ENCODE measurements around the gene CTAGE1.
"Not testable (repeated sequence)": the region's sequence is repeated elsewhere in the genome, so short reads cannot be mapped to it uniquely, and the experiment has no call there.

The CTAGE1 gene

DNA sequence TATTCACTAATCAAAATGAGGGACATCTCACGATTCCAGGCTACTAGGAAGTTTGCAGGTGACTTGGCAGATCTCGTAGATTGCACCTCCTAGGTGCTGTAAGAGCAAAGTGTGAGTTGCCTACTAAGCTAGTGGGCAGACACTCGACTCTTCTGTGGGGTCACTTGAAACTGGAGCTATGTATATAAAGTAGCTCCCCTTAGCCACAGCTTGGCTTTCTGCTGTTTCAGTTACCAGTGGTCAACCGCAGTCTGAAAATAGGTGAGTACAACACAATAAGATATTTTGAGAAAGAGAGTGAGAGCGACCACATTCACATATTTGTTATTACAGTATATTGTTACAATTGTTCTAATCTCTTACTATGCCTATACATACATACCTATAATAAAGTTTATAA is 23.3 kb downstream of the CTAGE1 start:
- TF ChIP-seq, protein P1, sequence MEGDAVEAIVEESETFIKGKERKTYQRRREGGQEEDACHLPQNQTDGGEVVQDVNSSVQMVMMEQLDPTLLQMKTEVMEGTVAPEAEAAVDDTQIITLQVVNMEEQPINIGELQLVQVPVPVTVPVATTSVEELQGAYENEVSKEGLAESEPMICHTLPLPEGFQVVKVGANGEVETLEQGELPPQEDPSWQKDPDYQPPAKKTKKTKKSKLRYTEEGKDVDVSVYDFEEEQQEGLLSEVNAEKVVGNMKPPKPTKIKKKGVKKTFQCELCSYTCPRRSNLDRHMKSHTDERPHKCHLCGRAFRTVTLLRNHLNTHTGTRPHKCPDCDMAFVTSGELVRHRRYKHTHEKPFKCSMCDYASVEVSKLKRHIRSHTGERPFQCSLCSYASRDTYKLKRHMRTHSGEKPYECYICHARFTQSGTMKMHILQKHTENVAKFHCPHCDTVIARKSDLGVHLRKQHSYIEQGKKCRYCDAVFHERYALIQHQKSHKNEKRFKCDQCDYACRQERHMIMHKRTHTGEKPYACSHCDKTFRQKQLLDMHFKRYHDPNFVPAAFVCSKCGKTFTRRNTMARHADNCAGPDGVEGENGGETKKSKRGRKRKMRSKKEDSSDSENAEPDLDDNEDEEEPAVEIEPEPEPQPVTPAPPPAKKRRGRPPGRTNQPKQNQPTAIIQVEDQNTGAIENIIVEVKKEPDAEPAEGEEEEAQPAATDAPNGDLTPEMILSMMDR (IDR thresholded peaks at IDR 0.05; ENCODE audit: low read length, missing control alignments): no peak
- DNase-seq (ENCODE audit: low read depth): no peak
- H3K4me3 ChIP-seq (replicated peaks; ENCODE audit: low read depth, low read length): no peak overlapping the region

DNA sequence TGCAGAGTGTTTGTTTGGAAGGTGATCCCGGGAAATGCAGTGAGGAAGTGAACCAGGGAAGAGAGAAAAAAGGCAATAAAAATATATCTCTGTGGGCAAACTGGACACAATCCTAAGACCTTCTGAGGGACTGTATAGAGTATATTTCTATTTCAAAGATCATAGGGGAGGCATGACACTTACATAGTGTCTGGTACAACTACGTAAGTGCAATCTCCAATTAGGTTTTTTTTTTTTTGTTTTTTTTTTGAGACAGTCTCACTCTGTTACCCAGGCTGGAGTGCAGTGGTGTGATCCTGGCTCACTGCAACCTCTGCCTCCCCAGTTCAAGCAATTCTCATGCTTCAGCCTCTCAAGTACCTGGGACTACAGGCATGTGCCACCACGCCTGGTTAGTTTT is 24.6 kb downstream of the CTAGE1 start:
- DNase-seq (ENCODE audit: low read depth); H3K4me3 ChIP-seq (replicated peaks; ENCODE audit: low read depth, low read length): not testable (repeated sequence)

DNA sequence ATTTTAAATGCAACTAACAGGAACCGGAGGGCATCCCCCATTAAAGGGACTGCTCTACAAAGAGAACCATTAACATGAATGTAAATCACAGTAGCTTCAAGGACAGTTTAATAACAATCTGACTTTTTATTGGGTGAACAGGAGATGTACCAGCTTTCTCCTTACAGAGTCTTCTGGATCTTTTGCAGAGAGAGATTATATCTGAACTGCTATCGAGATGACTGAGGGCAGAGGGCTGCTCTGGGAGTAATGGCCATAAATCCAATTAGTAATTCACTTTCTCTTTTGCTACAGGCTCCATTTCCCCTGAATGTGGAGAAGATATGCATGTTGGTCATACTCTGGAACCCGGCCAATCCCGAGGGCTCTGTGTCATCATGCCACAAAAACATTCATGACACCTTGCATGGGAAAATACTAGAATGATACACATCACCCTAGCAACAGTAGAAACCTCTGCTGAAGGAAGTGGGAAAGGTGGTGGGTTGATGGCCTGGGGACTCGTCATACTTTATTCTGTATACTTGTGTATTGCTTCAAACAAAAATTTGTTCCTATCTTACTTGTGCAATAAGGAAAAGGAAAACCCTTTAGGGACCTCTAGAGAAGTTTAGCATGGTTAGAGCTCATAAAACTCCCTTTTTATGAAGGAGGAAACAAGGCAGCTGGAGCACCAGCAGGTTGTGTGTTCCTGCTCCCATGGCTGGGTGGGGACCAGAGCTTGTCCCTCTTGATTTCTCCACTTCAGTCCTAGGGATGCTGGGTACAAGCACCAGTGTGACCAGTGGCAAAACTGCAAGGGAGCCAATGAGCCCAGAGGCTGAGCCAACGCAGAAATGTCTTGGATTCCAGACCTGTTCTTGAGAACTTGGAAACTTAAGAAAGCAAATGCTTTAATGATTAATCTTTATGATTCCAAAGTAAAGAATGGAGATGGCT is 26.0 kb downstream of the CTAGE1 start:
- DNase-seq (ENCODE audit: low read depth): peak; percentile 89
- TF ChIP-seq, protein P1 (IDR thresholded peaks at IDR 0.05; ENCODE audit: low read length, missing control alignments): no peak
- H3K4me3 ChIP-seq (replicated peaks; ENCODE audit: low read depth, low read length): no peak overlapping the region

DNA sequence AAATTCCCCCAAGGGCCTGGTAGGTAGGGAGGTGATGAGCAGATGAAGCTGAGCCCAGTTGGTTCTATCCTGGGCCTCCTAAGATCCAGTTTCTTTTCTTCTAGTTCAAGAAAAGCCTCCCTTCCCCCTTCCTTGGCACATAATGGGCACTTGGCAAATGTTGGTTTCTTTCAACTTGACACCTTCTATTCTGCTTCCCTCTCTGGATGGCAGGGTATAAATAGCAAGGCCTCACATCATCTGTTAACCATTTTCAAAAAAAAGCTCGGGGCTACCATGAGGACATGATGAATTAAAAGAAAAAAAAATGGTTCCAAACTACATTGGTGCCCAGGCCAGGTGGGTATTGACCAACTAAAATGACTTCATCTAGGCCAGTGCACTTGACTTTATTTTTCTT is 29.9 kb downstream of the CTAGE1 start:
- TF ChIP-seq, protein P1 (IDR thresholded peaks at IDR 0.05; ENCODE audit: low read length, missing control alignments): no peak
- no peak overlapping the region for H3K4me3 ChIP-seq (replicated peaks; ENCODE audit: low read depth, low read length)
- DNase-seq (ENCODE audit: low read depth): no peak

DNA sequence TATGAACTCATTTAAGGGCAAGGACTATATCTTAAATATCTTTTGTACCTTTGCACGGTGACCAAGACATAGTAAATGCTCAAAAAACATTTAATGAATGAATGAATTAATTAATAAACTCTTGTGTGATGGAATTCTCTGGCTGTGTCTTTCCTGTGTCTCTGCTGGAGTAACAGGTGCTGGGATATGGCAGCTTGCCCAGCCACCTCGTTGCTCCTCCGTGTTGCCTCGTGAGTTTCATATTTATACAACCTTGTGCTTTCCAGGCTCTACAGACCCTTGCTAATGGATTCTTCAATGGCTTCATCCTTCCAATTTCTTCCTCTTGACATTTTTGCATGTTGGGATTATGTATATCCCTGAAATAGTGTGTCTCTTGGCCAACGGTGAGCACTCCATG is 30.4 kb downstream of the CTAGE1 start:
- TF ChIP-seq, protein P1 (IDR thresholded peaks at IDR 0.05; ENCODE audit: low read length, missing control alignments): no peak
- no peak overlapping the region for H3K4me3 ChIP-seq (replicated peaks; ENCODE audit: low read depth, low read length)
- DNase-seq (ENCODE audit: low read depth): no peak

DNA sequence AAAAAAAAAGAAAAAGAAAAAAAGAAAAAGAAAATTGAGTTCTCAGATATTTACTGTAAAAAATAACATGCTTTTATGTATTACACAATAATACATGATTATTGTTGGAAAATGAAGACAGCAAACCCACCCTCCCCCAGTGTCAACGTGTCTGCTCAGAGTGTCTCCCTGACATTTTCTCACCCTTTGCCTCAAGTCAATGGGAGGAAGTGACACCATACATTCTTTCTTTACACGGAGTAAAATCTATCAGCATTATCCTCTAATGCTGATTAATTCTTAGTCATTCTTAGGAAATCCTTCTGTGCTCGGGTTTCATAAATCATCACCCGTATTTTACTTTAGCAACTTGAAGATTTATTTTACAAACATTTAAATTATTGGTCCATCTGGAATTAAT is 32.0 kb downstream of the CTAGE1 start:
- TF ChIP-seq, protein P1 (IDR thresholded peaks at IDR 0.05; ENCODE audit: low read length, missing control alignments): no peak
- DNase-seq (ENCODE audit: low read depth): peak; percentile 90
- no peak overlapping the region for H3K4me3 ChIP-seq (replicated peaks; ENCODE audit: low read depth, low read length)

DNA sequence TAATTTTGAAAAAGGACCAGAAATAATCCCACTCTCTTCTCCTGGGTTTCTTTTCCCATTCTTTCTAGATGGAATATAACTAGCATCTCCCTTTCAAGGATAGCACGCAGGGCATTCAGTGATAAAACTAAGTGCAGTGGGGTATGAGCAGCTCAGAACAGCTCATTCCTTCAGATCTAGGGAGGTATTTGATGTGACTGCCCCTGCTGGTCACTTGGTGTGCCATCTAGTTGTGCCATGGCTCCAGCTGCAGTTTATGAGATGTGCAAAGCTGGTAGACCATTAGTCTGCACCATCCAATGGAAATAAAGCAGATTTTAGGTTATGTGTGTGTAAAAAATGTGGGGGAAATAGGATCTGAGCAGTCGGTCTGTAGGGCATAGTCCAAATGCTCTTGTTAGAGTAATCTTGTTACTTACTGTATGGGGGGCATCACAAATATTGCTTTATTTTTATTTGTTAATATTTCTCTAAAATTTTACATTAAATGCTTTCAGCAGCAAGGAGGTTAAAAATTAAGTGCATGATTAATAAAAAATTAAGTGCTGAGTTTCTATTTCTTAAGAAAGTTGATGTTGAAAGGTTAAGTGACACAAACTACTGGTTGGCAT is 38.9 kb downstream of the CTAGE1 start:
- TF ChIP-seq, protein P1 (IDR thresholded peaks at IDR 0.05; ENCODE audit: low read length, missing control alignments): peak; percentile 51
- no peak overlapping the region for H3K4me3 ChIP-seq (replicated peaks; ENCODE audit: low read depth, low read length)
- peak; percentile 51 for DNase-seq (ENCODE audit: low read depth)
